Endothelial cell of umbilical vein (primary cell): Measurements from ENCODE around the gene UVSSA.

Experiments used
- EZH2 ChIP-seq: IDR thresholded peaks from 2 replicates; pipeline ENCODE4 v1.6.1; 2012; ENCODE audit warnings: borderline replicate concordance, low read depth, mild to moderate bottlenecking, moderate library complexity, low read length, inconsistent platforms; ENCODE audit not compliant: severe bottlenecking
- FOS ChIP-seq: IDR thresholded peaks from 2 replicates; pipeline ENCODE4 v1.6.1; 2011; ENCODE audit warnings: mild to moderate bottlenecking, low read length, moderate library complexity, borderline replicate concordance; ENCODE audit not compliant: insufficient read depth
- GATA2 ChIP-seq: IDR thresholded peaks from 2 replicates; pipeline ENCODE4 v1.7.0; 2011; ENCODE audit warnings: low read depth, mild to moderate bottlenecking, moderate library complexity, mixed read lengths, low read length; ENCODE audit not compliant: insufficient read length, insufficient read depth
- JUN ChIP-seq: IDR thresholded peaks from 2 replicates; pipeline ENCODE4 v1.6.1; 2011; ENCODE audit warnings: borderline replicate concordance, low read depth; ENCODE audit not compliant: insufficient read length, insufficient read depth
- MYC ChIP-seq: IDR thresholded peaks from one replicate; pipeline ENCODE4 v1.6.1; 2011; ENCODE audit warnings: mild to moderate bottlenecking, low read depth, low read length
- POLR2A ChIP-seq: IDR thresholded peaks from 2 replicates; pipeline ENCODE4 v1.6.1; 2012; ENCODE audit warnings: low read depth, mild to moderate bottlenecking, control low read depth, low read length
- POLR2AphosphoS5 ChIP-seq: IDR thresholded peaks from 2 replicates; pipeline ENCODE4 v1.6.1; 2012; ENCODE audit warnings: low read depth, mild to moderate bottlenecking, control low read depth, low read length, moderate library complexity; ENCODE audit not compliant: insufficient read depth
- TF ChIP-seq, protein P1 (sequence below), 2 donors: IDR thresholded peaks; 1 replicate in 1 of 2; 2 replicates in 1 of 2; pipeline ENCODE4 v1.5.1; 2011; ENCODE audit warnings: low read length in 2 of 2, mild to moderate bottlenecking in 2 of 2, moderate library complexity in 2 of 2, control low read depth in 1 of 2, inconsistent platforms in 1 of 2, low read depth in 1 of 2; ENCODE audit not compliant: insufficient read depth in 1 of 2; ENCODE audit errors: extremely low read depth in 1 of 2
- TF ChIP-seq, protein P2 (sequence below): IDR thresholded peaks from 2 replicates; pipeline ENCODE4 v1.6.1; 2011; ENCODE audit not compliant: insufficient read depth, insufficient read length

DNA sequence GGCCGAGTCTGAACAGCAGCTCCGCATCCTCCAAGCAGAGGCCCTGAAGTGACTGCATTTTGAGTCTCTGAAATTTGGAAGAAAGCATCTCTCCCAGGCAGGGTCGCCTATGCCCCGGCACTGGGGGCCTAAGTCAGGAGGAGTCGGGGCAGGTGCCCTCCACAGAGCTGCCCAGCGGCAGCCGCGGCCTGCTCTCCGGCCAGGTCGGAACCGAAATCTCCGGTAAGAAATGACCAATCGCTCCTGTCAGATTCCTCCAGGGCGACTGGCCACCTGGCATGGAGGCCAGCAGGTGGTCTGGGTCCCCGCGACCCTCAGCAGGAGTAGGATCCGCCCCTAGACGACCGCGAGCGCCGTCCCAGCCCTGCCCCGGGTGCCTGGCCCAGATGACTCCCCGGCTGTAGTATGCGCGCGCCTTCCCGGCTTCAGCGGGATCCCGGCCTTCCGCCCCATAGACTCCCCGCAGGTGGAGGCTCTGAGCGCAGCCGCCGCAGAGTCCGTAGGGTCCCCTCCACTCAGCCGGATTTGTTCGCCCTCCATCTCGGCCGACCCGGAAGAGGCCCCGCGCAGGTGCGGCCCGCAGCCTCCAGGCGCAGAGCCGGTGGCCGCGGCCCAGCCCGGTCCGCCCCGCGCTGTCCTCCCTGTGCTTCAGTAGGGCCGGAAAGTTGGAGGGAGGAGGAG, 57.7 kb downstream of the UVSSA start:
- no peak for TF ChIP-seq POLR2A
- TF ChIP-seq, protein P1, sequence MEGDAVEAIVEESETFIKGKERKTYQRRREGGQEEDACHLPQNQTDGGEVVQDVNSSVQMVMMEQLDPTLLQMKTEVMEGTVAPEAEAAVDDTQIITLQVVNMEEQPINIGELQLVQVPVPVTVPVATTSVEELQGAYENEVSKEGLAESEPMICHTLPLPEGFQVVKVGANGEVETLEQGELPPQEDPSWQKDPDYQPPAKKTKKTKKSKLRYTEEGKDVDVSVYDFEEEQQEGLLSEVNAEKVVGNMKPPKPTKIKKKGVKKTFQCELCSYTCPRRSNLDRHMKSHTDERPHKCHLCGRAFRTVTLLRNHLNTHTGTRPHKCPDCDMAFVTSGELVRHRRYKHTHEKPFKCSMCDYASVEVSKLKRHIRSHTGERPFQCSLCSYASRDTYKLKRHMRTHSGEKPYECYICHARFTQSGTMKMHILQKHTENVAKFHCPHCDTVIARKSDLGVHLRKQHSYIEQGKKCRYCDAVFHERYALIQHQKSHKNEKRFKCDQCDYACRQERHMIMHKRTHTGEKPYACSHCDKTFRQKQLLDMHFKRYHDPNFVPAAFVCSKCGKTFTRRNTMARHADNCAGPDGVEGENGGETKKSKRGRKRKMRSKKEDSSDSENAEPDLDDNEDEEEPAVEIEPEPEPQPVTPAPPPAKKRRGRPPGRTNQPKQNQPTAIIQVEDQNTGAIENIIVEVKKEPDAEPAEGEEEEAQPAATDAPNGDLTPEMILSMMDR (IDR thresholded peaks at IDR 0.05; ENCODE audit: extremely low read depth in 1 of 2, insufficient read depth in 1 of 2, low read depth in 1 of 2, low read length in 2 of 2), result no peak
- peak; percentile 79 for TF ChIP-seq EZH2
- TF ChIP-seq POLR2AphosphoS5, result no peak
- no peak for TF ChIP-seq GATA2
- TF ChIP-seq, protein P2, sequence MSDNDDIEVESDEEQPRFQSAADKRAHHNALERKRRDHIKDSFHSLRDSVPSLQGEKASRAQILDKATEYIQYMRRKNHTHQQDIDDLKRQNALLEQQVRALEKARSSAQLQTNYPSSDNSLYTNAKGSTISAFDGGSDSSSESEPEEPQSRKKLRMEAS, result no peak
- TF ChIP-seq JUN, result no peak
- TF ChIP-seq MYC, result no peak
- TF ChIP-seq FOS, result no peak
